HL-60/S4 treated with retinoic acid at 250 ng/mL for 4 days and 3 days (cell line): Measurements from ENCODE around the gene KIRREL3.
"Not testable (repeated sequence)": the region's sequence is repeated elsewhere in the genome, so short reads cannot be mapped to it uniquely, and the experiment has no call there.

ENCODE experiments used
- in situ Hi-C: fragments of 300-500 bp; cut with MboI; formaldehyde crosslinking; loops from 2 replicates; pipeline ENCODE4 v1.7.0; 2022; ENCODE audit warnings: low sequenced_read_pairs

The KIRREL3 gene

GRCh38 chr11:126963603-126964363 lies 36.8 kb downstream of the KIRREL3 start:
- in situ Hi-C loops, result no loop called here

- in situ Hi-C loops, result no loop called here
These were observed 37.5 kb downstream of the KIRREL3 start for GRCh38 chr11:126963115-126963514.

- in situ Hi-C loops, result no loop called here
These were observed 40.9 kb downstream of the KIRREL3 start for GRCh38 chr11:126959700-126960099.

- in situ Hi-C loops, result no loop called here
These were observed 43.9 kb downstream of the KIRREL3 start for GRCh38 chr11:126956635-126957034.

- in situ Hi-C loops, result not testable (repeated sequence)
These were observed 48.0 kb downstream of the KIRREL3 start for GRCh38 chr11:126952533-126952932.

DNA sequence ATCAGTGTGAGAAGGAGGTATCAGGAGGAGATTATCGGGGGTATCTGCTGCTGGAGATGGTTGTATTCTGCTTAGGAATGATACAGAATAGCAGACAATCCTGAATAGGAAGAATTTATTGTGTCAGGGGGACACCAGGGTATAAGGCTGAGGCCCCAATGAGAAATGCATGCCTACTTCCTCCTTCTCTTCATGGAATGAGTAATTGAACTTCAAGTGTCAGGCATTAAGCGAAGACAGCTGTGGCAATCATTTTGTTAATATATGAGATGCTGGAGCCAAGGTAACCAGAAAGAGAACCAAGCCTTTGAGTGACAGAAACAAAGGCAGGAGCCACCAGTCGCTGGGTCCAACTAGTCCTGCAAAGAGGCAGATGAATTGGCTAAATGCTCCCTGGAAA lies 49.1 kb downstream of the KIRREL3 start:
- in situ Hi-C loops, result no loop called here

GRCh38 chr11:126949066-126949891 lies 51.3 kb downstream of the KIRREL3 start:
- in situ Hi-C loops, result no loop called here

DNA sequence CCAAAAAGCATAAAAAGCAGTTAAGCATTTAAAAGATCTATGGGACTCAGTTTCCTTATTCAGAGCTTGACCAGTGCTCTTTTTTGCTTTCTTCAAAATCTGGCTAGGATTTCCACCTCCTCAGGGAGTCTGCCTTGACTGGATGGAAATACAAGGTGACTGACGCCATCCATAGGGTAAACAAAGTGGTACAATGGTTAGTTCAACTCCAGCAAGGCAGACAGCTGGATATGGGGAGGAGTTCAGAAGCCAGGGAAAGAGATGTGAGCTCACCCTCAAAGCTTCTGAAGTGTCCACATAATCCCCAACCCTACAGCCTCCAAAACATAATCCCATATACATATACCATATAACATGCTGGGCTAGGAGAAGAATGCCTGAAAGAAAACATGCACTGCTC lies 52.0 kb downstream of the KIRREL3 start:
- in situ Hi-C loops, result no loop called here

GRCh38 chr11:126945319-126945718 lies 55.3 kb downstream of the KIRREL3 start:
- in situ Hi-C loops, result no loop called here

DNA sequence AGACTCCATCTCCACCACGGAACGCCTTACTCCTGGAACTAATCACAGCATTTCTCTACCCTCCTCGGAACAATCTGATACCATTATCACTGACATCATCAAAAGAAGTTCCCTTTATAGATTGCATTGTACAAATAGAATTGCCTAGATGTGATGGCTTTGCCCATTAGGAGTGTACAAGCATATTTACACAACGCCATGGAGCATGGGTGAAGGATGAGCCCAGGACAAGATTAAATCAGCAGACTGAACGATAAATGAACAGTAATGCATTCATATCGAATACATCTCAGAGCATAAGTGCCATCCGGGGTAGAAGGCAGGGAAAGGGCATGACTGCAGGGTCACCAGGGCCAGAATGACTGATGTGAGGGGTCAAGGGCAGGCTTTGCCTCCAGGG lies 57.3 kb downstream of the KIRREL3 start:
- in situ Hi-C loops, result no loop called here

DNA sequence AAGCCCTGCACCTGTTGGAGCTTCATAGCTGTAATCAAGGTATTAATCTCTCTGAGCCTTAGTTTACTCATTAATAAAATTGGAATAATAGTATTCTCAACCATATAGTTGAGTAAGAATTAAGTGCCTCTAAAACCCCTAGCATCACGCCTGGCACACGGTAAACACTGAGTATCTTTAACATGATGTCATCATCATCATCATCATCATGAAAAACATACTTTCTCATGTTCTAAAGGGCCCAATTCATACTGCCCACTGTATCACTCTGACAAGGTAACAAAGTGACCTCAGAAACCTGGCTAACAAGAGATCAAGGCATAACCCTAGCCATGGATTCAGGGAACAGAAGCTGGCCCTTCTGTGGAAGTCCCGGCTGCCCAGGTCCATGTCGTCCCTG lies 58.4 kb downstream of the KIRREL3 start:
- in situ Hi-C loops, result no loop called here

DNA sequence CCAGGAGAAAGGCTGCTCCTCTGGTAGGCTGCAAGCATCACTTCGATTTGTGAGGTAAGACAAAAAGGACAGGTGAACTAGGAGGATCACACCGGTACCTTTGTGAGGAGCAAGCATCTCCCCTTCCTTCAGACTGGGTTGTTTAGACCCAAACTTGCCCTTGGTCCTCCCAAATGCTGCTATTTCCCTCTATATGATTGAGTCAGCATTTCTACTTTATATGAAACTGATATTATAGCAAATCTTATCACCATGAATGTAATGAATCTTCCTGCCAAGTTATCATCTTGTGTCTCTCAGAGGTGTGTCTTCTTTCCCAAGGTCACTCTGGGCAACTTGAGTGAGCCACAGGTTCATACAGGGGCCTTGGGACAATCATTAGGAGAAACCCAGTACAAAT lies 61.0 kb downstream of the KIRREL3 start:
- in situ Hi-C loops, result no loop called here

GRCh38 chr11:126938718-126939117 lies 61.9 kb downstream of the KIRREL3 start:
- in situ Hi-C loops, result no loop called here

GRCh38 chr11:126930091-126930841 lies 70.3 kb downstream of the KIRREL3 start:
- in situ Hi-C loops, result no loop called here

DNA sequence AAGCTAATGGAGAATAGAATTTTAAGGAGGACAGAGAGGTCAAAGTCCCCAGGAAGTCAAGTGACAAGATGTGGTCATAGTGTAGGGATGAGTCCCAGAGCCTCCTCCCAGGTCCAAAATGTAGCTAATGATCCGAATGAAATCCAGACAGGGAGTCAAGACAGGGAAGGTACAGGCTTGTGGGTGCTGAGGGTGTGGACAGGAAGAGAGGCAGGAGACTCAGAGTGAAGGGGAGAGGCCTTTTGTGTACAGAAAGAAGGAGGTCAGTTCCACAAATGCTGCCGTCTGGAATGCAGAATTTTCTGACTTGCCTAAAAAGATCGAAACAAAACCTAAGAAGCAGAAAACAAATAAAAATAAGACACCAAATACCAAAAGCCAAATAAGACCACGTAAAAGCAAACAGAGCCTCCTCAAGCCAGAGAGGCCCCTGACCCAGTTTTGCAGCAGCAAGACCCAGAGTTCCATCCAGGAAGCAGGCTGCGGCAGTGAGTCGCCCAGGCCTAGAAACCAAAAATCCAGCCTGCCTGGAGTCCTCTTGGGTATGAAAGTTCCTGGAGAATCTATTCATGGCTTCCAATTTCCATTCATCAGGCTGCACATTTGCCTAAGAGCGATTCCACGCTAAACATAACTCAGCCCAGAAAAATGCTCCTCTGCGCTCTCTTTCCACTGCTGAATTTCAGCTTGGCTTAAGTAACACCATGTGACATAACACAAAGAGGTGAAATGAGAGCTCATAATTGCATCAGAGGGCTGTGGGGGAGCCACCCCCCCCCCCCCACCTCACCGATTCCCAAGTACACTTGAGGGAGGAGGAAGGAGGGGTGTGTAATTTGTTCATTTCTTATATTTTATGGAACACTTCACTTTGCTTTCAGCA lies 71.2 kb downstream of the KIRREL3 start:
- in situ Hi-C loops, result no loop called here

- in situ Hi-C loops, result no loop called here
These were observed 72.9 kb downstream of the KIRREL3 start for GRCh38 chr11:126927623-126928022.

- in situ Hi-C loops, result no loop called here
These were observed 74.2 kb downstream of the KIRREL3 start for GRCh38 chr11:126926376-126926791.

- in situ Hi-C loops, result no loop called here
These were observed 75.1 kb downstream of the KIRREL3 start for GRCh38 chr11:126925321-126926093.

DNA sequence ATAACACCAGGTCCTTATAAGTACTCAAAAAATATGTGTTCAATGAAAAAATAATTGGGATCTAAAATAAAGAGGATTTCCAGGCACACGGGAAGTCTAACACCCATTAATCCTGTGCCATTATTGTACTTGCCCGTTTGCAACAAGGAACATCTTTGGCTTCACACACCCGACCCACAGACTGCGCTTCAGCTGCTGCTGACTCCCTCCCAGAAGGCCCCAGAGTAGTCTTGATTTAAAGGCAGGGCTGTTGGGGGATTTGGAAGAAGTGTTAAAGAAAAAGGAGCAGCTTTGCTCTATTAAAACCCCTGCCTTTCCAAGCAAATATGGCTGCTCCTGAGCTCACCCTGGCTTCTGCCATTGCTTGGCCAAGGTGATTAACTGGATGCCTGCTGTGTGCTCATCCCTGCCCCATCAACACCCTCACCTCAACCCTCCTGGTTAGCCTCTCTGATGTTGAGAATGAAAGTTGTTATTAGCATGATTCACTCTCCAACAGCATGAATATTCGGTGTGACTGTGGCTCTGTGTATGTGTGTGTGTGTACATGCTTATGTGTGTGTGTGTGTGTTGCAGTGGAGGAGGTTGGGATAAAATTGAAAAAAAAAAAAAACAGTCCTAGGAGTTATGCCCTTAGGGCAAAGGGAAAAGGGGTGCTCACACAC lies 76.1 kb downstream of the KIRREL3 start:
- in situ Hi-C loops, result no loop called here
